Eye (tissue), 1 donor: ENCODE data around the gene SAMM50.
A peak's percentile ranks its signal among the peaks of the same experiment; 100 is the strongest.

Experiments
- DNase-seq: peaks from one replicate; pipeline ENCODE4 v3.0.0-alpha.2; 2015

SAMM50 gene

GRCh38 chr22:44032126-44032730 lies 77.0 kb downstream of the SAMM50 start:
- peak; percentile 66 for DNase-seq

- no peak for DNase-seq
Measured at GRCh38 chr22:44033287-44033686, 78.0 kb downstream of the SAMM50 start.

GRCh38 chr22:44033694-44034093 lies 78.5 kb downstream of the SAMM50 start:
- DNase-seq, result peak; percentile 53

- DNase-seq, result no peak
Measured at GRCh38 chr22:44037519-44038375, 82.5 kb downstream of the SAMM50 start.

GRCh38 chr22:44039566-44040171 lies 84.4 kb downstream of the SAMM50 start:
- DNase-seq, result no peak

- no peak for DNase-seq
Measured at GRCh38 chr22:44042249-44043218, 87.3 kb downstream of the SAMM50 start.

- no peak for DNase-seq
Measured at GRCh38 chr22:44045145-44045544, 89.9 kb downstream of the SAMM50 start.
